ENCODE data around the gene RAD9A.

DNA sequence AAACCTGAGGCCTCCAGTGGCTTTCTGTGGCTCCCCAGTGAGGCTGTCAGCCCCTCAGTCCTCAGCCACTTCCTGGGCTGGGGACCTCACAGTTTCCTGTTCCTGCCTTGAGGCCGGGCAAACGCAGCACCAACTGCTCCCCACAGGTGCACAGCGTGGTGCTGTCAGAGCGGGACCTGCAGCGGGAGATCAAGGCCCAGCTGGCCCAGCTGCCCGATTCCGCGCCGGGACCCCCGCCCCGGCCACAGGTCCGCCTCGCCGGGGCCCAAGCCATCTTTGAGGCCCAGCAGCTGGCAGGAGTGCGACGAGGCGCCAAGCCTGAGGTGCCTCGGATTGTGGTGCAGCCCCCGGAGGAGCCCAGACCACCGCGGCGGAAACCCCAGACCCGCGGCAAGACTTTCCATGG, 17.5 kb downstream of the RAD9A start:
- no peak for TF ChIP-seq EZH2 (IDR thresholded peaks at IDR 0.05; ENCODE audit: insufficient read depth, low read length)
- TF ChIP-seq, protein P1, sequence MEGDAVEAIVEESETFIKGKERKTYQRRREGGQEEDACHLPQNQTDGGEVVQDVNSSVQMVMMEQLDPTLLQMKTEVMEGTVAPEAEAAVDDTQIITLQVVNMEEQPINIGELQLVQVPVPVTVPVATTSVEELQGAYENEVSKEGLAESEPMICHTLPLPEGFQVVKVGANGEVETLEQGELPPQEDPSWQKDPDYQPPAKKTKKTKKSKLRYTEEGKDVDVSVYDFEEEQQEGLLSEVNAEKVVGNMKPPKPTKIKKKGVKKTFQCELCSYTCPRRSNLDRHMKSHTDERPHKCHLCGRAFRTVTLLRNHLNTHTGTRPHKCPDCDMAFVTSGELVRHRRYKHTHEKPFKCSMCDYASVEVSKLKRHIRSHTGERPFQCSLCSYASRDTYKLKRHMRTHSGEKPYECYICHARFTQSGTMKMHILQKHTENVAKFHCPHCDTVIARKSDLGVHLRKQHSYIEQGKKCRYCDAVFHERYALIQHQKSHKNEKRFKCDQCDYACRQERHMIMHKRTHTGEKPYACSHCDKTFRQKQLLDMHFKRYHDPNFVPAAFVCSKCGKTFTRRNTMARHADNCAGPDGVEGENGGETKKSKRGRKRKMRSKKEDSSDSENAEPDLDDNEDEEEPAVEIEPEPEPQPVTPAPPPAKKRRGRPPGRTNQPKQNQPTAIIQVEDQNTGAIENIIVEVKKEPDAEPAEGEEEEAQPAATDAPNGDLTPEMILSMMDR (IDR thresholded peaks at IDR 0.05; ENCODE audit: insufficient read depth, low read depth, low read length), result no peak

Data from astrocyte (in vitro differentiated cells and primary cell).